ENCODE data around the gene RGS14. TPM values are rescaled to one million over a fixed set of nuclear protein-coding genes. Genes with fewer than 3 reads are reported as not detected.

Gene RGS14
- total RNA-seq, 1 donor from 2014 or later = 46.3 TPM

- DNase-seq (ENCODE audit: low spot score) = peak; percentile 54
Observed at GRCh38 chr5:177378884-177379883, 21.5 kb downstream of the RGS14 start.

- DNase-seq (ENCODE audit: low spot score) = no peak
Observed at GRCh38 chr5:177380805-177381126, 23.0 kb downstream of the RGS14 start.

GRCh38 chr5:177382423-177383029, 24.8 kb downstream of the RGS14 start:
- DNase-seq (ENCODE audit: low spot score) = no peak

GRCh38 chr5:177383181-177383580, 25.5 kb downstream of the RGS14 start:
- no peak for DNase-seq (ENCODE audit: low spot score)

- no peak for DNase-seq (ENCODE audit: low spot score)
Observed at GRCh38 chr5:177384134-177384533, 26.4 kb downstream of the RGS14 start, which contains the start of gene SLC34A1. TSS of gene SLC34A1 (plus strand) at chr5:177384434. CDS start at chr5:177385742, 1,308 bp downstream.

- no peak for DNase-seq (ENCODE audit: low spot score)
Observed at GRCh38 chr5:177385720-177386119, 28.0 kb downstream of the RGS14 start.

GRCh38 chr5:177386542-177386941, 28.8 kb downstream of the RGS14 start:
- no peak for DNase-seq (ENCODE audit: low spot score)

GRCh38 chr5:177387405-177387804, 29.7 kb downstream of the RGS14 start:
- DNase-seq (ENCODE audit: low spot score) = no peak

- no peak for DNase-seq (ENCODE audit: low spot score)
Observed at GRCh38 chr5:177388521-177389052, 30.9 kb downstream of the RGS14 start.

- peak; percentile 48 for DNase-seq (ENCODE audit: low spot score)
Observed at GRCh38 chr5:177389241-177390169, 31.8 kb downstream of the RGS14 start.

- DNase-seq (ENCODE audit: low spot score) = peak; percentile 88
Observed at GRCh38 chr5:177390363-177391300, 32.9 kb downstream of the RGS14 start.

GRCh38 chr5:177392765-177393164, 35.0 kb downstream of the RGS14 start:
- no peak for DNase-seq (ENCODE audit: low spot score)

GRCh38 chr5:177393206-177393765, 35.6 kb downstream of the RGS14 start:
- no peak for DNase-seq (ENCODE audit: low spot score)

- DNase-seq (ENCODE audit: low spot score) = no peak
Observed at GRCh38 chr5:177393990-177394389, 36.3 kb downstream of the RGS14 start.

GRCh38 chr5:177396078-177396477, 38.4 kb downstream of the RGS14 start:
- DNase-seq (ENCODE audit: low spot score) = no peak

- DNase-seq (ENCODE audit: low spot score) = no peak
Observed at GRCh38 chr5:177396807-177397206, 39.1 kb downstream of the RGS14 start.

GRCh38 chr5:177397875-177398390, 40.2 kb downstream of the RGS14 start:
- DNase-seq (ENCODE audit: low spot score) = no peak

GRCh38 chr5:177399997-177400868, 42.5 kb downstream of the RGS14 start, which contains the start of gene PFN3:
TSS of gene PFN3 (minus strand) at chr5:177400661. CDS start at chr5:177400576, 85 bp downstream.
- peak; percentile 63 for DNase-seq (ENCODE audit: low spot score)

All from mucosa of gallbladder (tissue), 1 donor.